HEK293 (cell line): Measurements from ENCODE around the gene KRT82.

Source experiments
- KLF16 ChIP-seq: fragments of 450-650 bp; formaldehyde crosslinking; IDR thresholded peaks from 2 replicates; pipeline ENCODE4 v1.5.1; 2017; ENCODE audit warnings: missing biosample characterization, missing genetic modification characterization
- YY1 ChIP-seq: fragments of 450-650 bp; formaldehyde crosslinking; IDR thresholded peaks from 2 replicates; pipeline ENCODE4 v1.5.1; 2018; ENCODE audit warnings: missing biosample characterization, missing genetic modification characterization

DNA sequence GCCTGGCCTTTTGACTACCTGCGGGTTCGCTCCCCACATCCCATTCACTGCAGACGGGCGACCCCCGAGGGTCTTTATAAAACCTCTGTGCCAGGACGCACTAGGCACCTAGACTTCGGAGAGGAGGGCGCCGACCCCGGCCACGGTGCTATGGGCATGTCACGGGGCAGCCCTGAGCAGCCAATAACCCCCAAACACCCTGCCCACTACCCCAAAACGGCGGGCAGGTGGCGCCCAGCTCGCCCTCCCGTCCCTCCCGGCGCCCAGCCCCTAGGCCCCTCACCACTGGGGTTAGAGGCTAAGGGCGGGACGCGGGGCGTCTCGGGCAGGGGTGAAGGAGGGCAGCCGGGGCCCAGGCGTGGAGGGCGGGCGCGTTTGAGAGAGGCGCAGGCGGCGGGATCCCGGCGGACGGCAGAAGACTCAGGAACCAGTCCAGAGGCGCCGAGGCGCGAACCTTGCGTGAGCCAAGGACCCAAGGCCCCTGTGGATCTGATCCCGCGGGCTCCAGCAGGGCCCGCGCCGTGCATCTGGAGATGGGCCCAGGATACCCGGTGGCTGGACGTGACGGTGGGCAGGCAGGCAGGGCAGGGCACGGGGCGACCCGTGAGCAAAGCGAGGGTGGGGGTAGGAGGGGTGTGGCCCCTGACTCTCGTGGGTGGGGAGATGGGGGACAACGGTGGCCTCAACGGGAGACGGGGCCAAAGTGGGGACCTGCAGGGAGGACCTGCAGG lies 49.9 kb downstream of the KRT82 start:
- TF ChIP-seq YY1 (no peak), KLF16 (no peak)
